T-helper 1 cell treated with Interleukin-12 subunit alpha and Interleukin-12 subunit beta and Interleukin-4 antibody, amounts not matched to agents 30 μg/mL and 1 μg/mL, for 36 hours (primary cell): ENCODE measurements around the gene NUTM2E.
A peak's percentile ranks its signal among the peaks of the same experiment; 100 is the strongest.
"Not testable (repeated sequence)": the region's sequence is repeated elsewhere in the genome, so short reads cannot be mapped to it uniquely, and the experiment has no call there.

Source experiments
- H3K27ac Mint-ChIP-seq: one replicate; pipeline ENCODE4 v1.8.0; 2021; ENCODE audit warnings: mild to moderate bottlenecking, mixed read lengths
- H3K27me3 Mint-ChIP-seq: one replicate; pipeline ENCODE4 v1.8.0; 2021; ENCODE audit warnings: low read depth, mixed read lengths
- H3K36me3 Mint-ChIP-seq: one replicate; pipeline ENCODE4 v1.8.0; 2021; ENCODE audit warnings: low read depth, mixed read lengths
- H3K4me1 Mint-ChIP-seq: one replicate; pipeline ENCODE4 v1.8.0; 2021; ENCODE audit warnings: low read depth, mixed read lengths
- H3K4me3 Mint-ChIP-seq: one replicate; pipeline ENCODE4 v1.8.0; 2021; ENCODE audit warnings: mild to moderate bottlenecking, moderate library complexity, mixed read lengths
- H3K9me3 Mint-ChIP-seq: one replicate; pipeline ENCODE4 v1.8.0; 2021; ENCODE audit warnings: mixed read lengths

Gene NUTM2E

DNA sequence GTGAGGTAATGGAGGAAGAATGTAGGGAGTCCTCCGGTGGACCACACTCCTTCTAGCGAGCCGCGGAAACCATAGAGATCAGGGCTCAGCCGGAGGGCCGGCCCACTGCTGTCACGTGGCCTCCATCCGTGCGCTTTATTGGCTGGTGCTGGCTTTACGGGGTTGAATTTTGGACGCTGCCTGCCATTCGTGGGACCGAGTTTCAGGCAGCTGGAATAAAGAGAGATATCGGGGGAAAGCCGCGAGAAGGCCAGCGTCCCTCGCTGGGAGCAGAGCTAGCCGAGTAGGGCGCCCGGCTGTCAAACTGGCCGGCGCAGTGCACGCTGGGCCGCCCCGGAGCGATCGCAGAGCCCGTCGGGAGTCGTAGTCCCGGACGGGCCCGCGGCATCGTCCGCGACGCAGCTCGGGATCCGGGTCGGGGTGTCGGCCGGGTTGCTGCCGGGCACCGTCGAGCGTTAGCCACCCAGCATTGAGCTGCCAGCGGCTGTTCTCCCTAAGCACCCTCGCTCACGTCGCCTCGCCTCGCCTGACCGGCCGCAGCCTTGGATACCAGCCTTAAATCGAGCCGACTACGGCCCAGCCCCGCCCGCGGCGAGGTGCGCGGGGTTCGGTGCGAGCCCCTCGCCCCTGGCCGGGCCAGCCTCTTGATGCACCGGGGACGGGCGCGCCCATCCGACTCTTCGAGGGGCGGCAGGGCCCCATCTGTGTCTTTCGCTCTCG is at the start of gene NUTM2E:
Gene NUTM2E (plus strand): TSS at position 244 of the 720 bp plus-strand sequence. CDS start 15,002 bp downstream, outside the sequence.
- H3K4me3 Mint-ChIP-seq = peak within 1 kb of the TSS; percentile 98
- H3K36me3 Mint-ChIP-seq, H3K27me3 Mint-ChIP-seq, H3K9me3 Mint-ChIP-seq: not testable (repeated sequence)
- H3K4me1 Mint-ChIP-seq = peaks cover 23% of the 10 kb centered on the region
- H3K27ac Mint-ChIP-seq = peak within 1 kb of the TSS; percentile 89

GRCh38 chr10:79777997-79778396 is 48.5 kb upstream of the NUTM2E start:
- not testable (repeated sequence) for H3K27ac Mint-ChIP-seq, H3K36me3 Mint-ChIP-seq, H3K4me1 Mint-ChIP-seq, H3K4me3 Mint-ChIP-seq, H3K27me3 Mint-ChIP-seq, H3K9me3 Mint-ChIP-seq

DNA sequence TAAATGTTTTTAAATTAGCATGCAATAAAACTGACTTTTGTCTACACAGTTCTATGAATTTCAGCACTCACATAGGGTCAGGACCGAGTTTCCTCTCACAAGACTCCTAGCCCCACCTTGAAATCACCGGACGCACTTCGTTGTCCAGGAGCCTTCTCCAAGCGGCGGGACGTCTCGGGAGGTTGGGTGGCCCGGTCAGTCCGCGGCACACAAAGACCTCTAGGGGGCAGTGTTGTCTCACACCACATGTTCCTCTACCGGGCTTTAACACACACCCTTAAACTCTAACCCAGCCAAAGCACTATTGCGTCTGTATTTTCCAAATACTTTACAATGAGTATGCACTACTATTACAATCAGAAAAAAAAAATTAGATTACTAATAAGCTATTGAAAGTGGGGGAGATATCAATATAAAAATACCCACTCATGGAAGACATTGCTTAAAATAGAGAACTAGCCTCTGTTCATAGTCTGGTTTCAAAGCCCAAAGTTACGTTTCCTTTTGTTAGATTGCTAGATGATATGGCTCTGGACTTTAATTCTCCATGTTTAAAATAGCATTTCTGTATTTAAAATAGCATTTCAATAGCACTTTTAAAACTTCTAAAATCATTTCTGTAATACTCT is 47.1 kb upstream of the NUTM2E start:
- not testable (repeated sequence) for H3K9me3 Mint-ChIP-seq, H3K4me1 Mint-ChIP-seq, H3K36me3 Mint-ChIP-seq, H3K4me3 Mint-ChIP-seq, H3K27ac Mint-ChIP-seq, H3K27me3 Mint-ChIP-seq

GRCh38 chr10:79779992-79780391 is 46.5 kb upstream of the NUTM2E start:
- H3K9me3 Mint-ChIP-seq, H3K36me3 Mint-ChIP-seq, H3K27ac Mint-ChIP-seq, H3K4me1 Mint-ChIP-seq, H3K4me3 Mint-ChIP-seq, H3K27me3 Mint-ChIP-seq: not testable (repeated sequence)

DNA sequence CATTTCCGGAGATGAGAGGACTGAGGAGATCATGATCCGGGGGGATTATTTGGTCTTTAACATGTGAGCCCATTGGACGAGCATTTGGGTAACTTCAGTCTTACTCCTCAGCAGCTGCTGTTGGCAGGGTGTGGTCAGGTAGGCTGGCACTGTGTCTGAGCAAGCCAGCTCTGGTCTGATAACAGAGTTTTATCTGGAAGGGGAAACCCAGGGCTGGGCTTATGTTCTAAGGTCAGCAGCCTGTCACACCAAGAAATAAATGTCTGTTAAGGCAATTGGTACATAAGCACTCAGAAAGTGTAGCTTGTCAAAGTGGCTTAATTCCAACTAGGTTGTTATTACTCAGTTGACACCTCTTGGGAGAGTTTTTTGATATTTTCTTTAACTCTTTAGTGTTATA is 45.0 kb upstream of the NUTM2E start:
- not testable (repeated sequence) for H3K36me3 Mint-ChIP-seq, H3K4me3 Mint-ChIP-seq, H3K27ac Mint-ChIP-seq, H3K9me3 Mint-ChIP-seq, H3K27me3 Mint-ChIP-seq, H3K4me1 Mint-ChIP-seq

GRCh38 chr10:79787455-79787952 is 39.0 kb upstream of the NUTM2E start:
- not testable (repeated sequence) for H3K27ac Mint-ChIP-seq, H3K9me3 Mint-ChIP-seq, H3K4me1 Mint-ChIP-seq, H3K36me3 Mint-ChIP-seq, H3K27me3 Mint-ChIP-seq, H3K4me3 Mint-ChIP-seq

DNA sequence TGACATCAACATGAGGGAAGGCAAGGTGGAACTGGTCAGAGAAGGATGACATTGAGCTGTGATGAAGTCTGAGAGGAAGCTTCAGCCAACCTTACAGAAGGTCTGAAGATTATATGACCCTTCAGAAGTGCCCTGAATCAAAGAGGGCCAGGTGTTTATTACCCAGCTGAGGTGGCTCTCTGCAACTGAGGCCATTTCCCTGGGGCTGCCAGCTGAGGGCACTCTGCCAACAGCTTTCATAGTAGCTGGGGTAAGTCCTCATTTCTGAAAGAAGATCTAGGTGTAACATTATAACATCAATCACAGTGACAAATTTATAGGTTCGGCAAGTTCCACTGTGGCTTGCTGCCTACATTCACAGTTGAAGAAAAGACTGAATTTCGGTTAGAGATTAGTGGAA is 37.2 kb upstream of the NUTM2E start:
- not testable (repeated sequence) for H3K4me1 Mint-ChIP-seq, H3K4me3 Mint-ChIP-seq, H3K27ac Mint-ChIP-seq, H3K27me3 Mint-ChIP-seq, H3K36me3 Mint-ChIP-seq, H3K9me3 Mint-ChIP-seq

DNA sequence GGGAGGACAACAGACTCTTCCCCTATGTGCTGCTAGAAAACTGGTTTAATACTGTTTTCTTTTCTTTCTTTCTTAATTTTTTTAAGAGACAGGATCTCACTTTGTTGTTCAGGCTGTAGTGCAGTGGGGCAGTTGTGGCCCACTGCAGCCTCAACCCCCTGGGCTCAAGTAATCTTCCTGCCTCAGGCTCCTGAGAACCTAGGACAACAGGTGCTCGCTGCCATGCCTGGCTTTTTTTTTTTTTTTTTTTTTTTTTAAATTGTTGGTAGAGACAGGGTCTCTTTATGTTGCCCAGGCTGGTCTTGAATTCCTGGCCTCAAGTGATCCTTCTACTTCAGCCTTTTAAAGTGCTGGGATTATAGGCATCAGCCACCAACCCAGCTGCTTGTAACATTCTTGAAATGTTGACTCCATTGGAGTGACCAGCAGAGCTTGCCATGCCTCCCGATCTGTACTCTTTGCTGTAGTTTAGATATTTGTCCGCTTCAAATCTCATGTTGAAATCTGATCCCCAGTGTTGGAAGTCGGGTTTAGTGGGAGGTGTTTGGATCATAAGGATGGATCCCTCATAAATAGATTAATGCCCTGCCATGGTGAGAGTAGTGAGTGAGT is 34.5 kb upstream of the NUTM2E start:
- not testable (repeated sequence) for H3K4me3 Mint-ChIP-seq, H3K27ac Mint-ChIP-seq, H3K4me1 Mint-ChIP-seq, H3K27me3 Mint-ChIP-seq, H3K9me3 Mint-ChIP-seq, H3K36me3 Mint-ChIP-seq

DNA sequence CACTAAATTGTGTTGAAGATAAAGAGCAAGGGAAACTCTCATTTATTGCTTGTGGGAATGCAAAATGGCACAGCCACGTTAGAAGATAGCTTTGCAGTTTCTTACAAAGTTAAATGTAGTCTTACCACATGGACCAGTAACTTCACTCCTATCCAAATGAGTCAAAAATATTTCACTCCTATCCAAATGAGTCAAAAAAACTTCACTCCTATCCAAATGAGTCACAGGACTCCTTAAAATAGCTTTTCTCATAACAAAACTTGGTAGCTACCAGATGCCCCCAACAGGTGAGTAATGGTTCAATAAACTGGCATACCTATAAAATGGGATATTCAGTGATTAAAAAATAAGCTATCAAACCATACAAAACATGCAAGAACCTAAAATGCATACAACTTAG is 27.2 kb upstream of the NUTM2E start:
- H3K36me3 Mint-ChIP-seq, H3K4me3 Mint-ChIP-seq, H3K27me3 Mint-ChIP-seq, H3K4me1 Mint-ChIP-seq, H3K9me3 Mint-ChIP-seq, H3K27ac Mint-ChIP-seq: not testable (repeated sequence)

DNA sequence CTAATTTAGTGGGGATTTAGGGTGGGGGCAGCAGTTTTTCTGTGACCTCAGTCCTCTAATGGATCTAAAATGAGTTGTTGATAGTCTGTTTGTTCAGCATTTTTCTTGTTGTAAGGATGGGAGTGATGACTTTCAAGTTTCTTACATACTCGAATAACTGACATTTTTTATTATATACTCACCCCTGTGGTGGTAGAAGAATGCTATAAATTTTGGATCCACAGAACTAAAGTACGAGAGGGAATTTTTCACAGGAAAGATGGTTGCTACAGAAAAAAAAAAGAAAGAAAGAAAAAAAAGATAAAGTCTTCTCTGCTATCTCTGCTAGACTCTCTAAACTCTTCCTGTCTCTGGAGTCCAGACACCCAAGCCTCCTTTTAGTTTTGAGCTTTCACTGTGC is 20.7 kb upstream of the NUTM2E start:
- not testable (repeated sequence) for H3K9me3 Mint-ChIP-seq, H3K4me1 Mint-ChIP-seq, H3K36me3 Mint-ChIP-seq, H3K4me3 Mint-ChIP-seq, H3K27ac Mint-ChIP-seq, H3K27me3 Mint-ChIP-seq

- H3K36me3 Mint-ChIP-seq, H3K9me3 Mint-ChIP-seq, H3K4me1 Mint-ChIP-seq, H3K4me3 Mint-ChIP-seq, H3K27me3 Mint-ChIP-seq, H3K27ac Mint-ChIP-seq: not testable (repeated sequence)
These were observed 14.6 kb upstream of the NUTM2E start for GRCh38 chr10:79811895-79812294.

DNA sequence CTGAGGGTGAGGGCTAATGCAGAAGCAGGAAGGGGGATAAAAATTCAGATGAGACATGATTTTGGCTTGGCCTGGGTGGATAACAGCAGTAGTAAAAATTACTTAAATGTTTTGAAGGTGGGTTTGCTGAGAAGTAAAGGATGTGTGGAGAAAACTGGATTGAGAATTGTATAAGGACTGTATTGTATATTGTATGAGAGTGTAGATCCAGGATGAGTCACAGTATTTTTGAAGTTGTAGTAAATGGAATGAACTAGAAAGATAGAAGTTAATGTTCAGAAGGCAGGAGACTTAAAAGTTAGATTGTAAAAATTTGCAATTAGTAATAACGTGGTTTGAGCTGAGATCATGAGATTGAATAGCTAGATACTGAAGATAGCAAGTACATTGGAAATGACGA is 10.2 kb upstream of the NUTM2E start:
- H3K4me3 Mint-ChIP-seq, H3K4me1 Mint-ChIP-seq, H3K27ac Mint-ChIP-seq, H3K36me3 Mint-ChIP-seq, H3K9me3 Mint-ChIP-seq, H3K27me3 Mint-ChIP-seq: not testable (repeated sequence)

- Mint-ChIP-seq H3K4me1 (peaks cover 18% of the 10 kb centered on the region), H3K27ac (peak overlapping the region; percentile 87), H3K4me3 (peak overlapping the region; percentile 53)
- H3K9me3 Mint-ChIP-seq, H3K36me3 Mint-ChIP-seq, H3K27me3 Mint-ChIP-seq: not testable (repeated sequence)
These were observed 3.2 kb upstream of the NUTM2E start for GRCh38 chr10:79823387-79823786.

DNA sequence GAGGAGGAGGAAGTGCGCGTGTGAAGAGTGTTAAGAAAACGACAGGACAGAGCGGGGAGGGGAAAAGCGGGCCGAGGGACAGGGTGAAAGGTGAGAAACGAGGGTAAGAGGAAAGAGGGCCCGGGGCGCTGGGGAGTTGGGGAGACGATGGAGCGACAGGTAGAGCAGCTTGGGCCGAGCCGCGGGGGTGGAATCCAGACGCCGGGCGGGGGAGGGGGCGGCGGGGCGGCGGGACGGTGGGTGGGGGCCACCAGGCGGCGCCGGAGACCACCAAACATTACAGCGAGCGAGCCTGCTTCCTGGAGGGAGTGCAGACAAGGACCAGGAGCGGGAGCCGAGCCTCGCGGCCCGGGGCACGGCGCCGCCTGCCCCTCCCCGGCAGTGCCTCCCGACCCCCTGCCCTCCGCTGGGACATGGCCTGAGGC is 940 bp upstream of the NUTM2E start:
- Mint-ChIP-seq H3K27ac (peak overlapping the region; percentile 89), H3K4me3 (peak overlapping the region; percentile 98), H3K4me1 (peaks cover 23% of the 10 kb centered on the region)
- H3K27me3 Mint-ChIP-seq, H3K9me3 Mint-ChIP-seq, H3K36me3 Mint-ChIP-seq: not testable (repeated sequence)

GRCh38 chr10:79826131-79826495 is 426 bp upstream of the NUTM2E start:
- not testable (repeated sequence) for H3K27ac Mint-ChIP-seq, H3K27me3 Mint-ChIP-seq, H3K9me3 Mint-ChIP-seq, H3K36me3 Mint-ChIP-seq
- peaks cover 23% of the 10 kb centered on the region for H3K4me1 Mint-ChIP-seq
- peak overlapping the region; percentile 83 for H3K4me3 Mint-ChIP-seq
